IPS DF 6.9 (cell line): ENCODE data around the gene RPH3AL.
"Not testable (repeated sequence)": the region's sequence is repeated elsewhere in the genome, so short reads cannot be mapped to it uniquely, and the experiment has no call there.

Experiments
- DNase-seq: peaks from one replicate; pipeline ENCODE4 v3.0.0-alpha.2; 2013; ENCODE audit warnings: low read depth, low spot score
- H3K27ac ChIP-seq: one replicate; pipeline ENCODE4 v1.5.1; 2013; ENCODE audit warnings: low read length, control low read depth
- H3K27me3 ChIP-seq: 2 replicates; pipeline ENCODE4 v1.6.1; 2013; ENCODE audit warnings: mild to moderate bottlenecking, low read length; ENCODE audit not compliant: control insufficient read depth, insufficient read depth
- H3K36me3 ChIP-seq: 2 replicates; pipeline ENCODE4 v1.6.1; 2013; ENCODE audit warnings: low read length; ENCODE audit not compliant: control insufficient read depth, insufficient read depth
- H3K4me1 ChIP-seq: 2 replicates; pipeline ENCODE4 v1.6.1; 2013; ENCODE audit warnings: low read length; ENCODE audit not compliant: control insufficient read depth, insufficient read depth
- H3K4me3 ChIP-seq: 2 replicates; pipeline ENCODE4 v1.5.1; 2013; ENCODE audit warnings: mild to moderate bottlenecking, low read length
- H3K9me3 ChIP-seq: 2 replicates; pipeline ENCODE4 v1.6.1; 2013; ENCODE audit warnings: low read length, inconsistent platforms; ENCODE audit not compliant: control insufficient read depth, insufficient read depth
- WGBS: extraction: QIAGEN DNeasy Blood & Tissue Kit; methylation state at CpG from one replicate; pipeline ENCODE4 v1.1.7; 2013; ENCODE audit warnings: mixed read lengths, missing lambda C conversion rate; ENCODE audit not compliant: insufficient read length, insufficient coverage; 5-methylcytosine and 5-hydroxymethylcytosine counted together

RPH3AL gene

GRCh38 chr17:236641-237405 is 115.8 kb downstream of the RPH3AL start:
- Histone ChIP-seq H3K9me3 (no peaks in the 10 kb centered on the region), H3K36me3 (no peaks in the 10 kb centered on the region), H3K4me3 (no peak overlapping the region), H3K27me3 (no peaks in the 10 kb centered on the region), H3K27ac (no peak overlapping the region), H3K4me1 (peaks cover 2% of the 10 kb centered on the region; the same call in 1 of the 2 replicates)
- no peak for DNase-seq
- no CpG with 5 or more reads among the region's 34 CpGs for WGBS

- no CpG with 5 or more reads among the region's 26 CpGs for WGBS
- H3K4me1 ChIP-seq = peaks cover 2% of the 10 kb centered on the region; the same call in 1 of the 2 replicates
- no peaks in the 10 kb centered on the region for H3K9me3 ChIP-seq
Observed at GRCh38 chr17:235831-236640, 116.6 kb downstream of the RPH3AL start.

GRCh38 chr17:234994-235830 is 117.4 kb downstream of the RPH3AL start:
- not testable (repeated sequence) for H3K9me3 ChIP-seq, H3K27me3 ChIP-seq, H3K4me1 ChIP-seq, H3K4me3 ChIP-seq, H3K27ac ChIP-seq, H3K36me3 ChIP-seq, DNase-seq
- WGBS = no CpG with 5 or more reads among the region's 48 CpGs

More at GRCh38 chr17:235831-236640, 116.6 kb downstream of the RPH3AL start:
- Histone ChIP-seq H3K27me3 (no peaks in the 10 kb centered on the region), H3K4me3 (no peak overlapping the region), H3K36me3 (no peaks in the 10 kb centered on the region), H3K27ac (no peak overlapping the region)
- DNase-seq = no peak

DNA sequence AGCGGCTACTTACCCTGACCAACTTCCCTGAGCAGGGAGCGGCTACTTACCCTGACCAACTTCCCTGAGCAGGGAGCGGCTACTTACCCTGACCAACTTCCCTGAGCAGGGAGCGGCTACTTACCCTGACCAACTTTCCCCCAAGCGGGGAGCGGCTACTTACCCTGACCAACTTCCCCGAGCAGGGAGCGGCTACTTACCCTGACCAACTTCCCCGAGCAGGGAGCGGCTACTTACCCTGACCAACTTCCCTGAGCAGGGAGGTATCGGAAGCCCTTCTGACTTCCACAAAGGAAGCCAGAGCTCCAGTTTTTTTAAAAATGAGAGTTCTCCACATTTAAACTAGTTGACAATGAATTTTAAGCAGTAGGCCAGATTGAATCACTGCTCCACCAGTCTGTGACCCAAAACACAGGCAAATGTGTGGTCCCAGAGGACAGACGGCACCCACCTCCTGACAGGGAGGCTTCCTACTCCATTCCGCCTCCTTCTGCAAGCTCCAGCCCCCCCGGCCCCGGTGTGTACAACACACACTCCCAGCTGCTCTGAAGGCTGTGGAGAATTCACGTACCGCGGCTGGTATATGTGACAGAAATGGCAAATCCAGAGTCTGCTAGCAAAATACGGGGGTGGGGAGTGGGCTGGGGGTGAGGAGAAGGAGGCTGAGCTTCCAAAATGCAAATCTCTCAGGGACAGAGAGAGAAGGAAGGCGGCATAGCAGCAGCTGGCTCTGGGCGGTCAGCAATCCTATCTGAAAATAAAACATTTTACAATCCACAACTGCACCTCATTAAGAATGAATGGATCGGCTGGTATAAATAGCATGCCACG is 118.2 kb downstream of the RPH3AL start:
- not testable (repeated sequence) for H3K9me3 ChIP-seq, H3K4me3 ChIP-seq, H3K27ac ChIP-seq, DNase-seq, H3K36me3 ChIP-seq, H3K27me3 ChIP-seq, H3K4me1 ChIP-seq
- no CpG with 5 or more reads among the region's 23 CpGs for whole genome bisulfite sequencing

DNA sequence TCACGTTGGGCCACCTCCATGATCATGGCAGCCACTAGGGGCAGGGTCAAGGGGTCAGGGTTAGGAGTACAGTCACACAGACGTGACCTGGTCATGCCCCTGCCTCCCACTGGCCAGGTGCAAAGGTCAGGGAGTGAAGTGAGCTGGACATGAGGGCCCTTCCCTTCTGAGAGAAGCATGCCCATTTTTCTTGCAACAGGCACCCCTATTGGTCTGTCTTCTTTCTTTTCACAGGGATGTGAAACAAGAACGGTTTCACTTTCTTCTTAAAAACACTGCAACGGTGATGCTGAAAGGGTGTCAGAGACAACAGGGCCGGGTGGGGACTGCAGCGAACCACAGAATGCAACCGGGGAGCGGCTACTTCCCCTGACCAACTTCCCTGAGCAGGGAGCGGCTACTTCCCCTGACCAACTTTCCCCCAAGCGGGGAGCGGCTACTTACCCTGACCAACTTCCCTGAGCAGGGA is 119.1 kb downstream of the RPH3AL start:
- no CpG with 5 or more reads among the region's 11 CpGs for WGBS
- H3K27ac ChIP-seq = no peak overlapping the region
- no peak for DNase-seq
- no peak overlapping the region for H3K4me3 ChIP-seq
- H3K4me1 ChIP-seq = peaks cover 2% of the 10 kb centered on the region; the same call in 1 of the 2 replicates
- no peaks in the 10 kb centered on the region for H3K9me3 ChIP-seq
- no peaks in the 10 kb centered on the region for H3K27me3 ChIP-seq
- H3K36me3 ChIP-seq = no peaks in the 10 kb centered on the region

DNA sequence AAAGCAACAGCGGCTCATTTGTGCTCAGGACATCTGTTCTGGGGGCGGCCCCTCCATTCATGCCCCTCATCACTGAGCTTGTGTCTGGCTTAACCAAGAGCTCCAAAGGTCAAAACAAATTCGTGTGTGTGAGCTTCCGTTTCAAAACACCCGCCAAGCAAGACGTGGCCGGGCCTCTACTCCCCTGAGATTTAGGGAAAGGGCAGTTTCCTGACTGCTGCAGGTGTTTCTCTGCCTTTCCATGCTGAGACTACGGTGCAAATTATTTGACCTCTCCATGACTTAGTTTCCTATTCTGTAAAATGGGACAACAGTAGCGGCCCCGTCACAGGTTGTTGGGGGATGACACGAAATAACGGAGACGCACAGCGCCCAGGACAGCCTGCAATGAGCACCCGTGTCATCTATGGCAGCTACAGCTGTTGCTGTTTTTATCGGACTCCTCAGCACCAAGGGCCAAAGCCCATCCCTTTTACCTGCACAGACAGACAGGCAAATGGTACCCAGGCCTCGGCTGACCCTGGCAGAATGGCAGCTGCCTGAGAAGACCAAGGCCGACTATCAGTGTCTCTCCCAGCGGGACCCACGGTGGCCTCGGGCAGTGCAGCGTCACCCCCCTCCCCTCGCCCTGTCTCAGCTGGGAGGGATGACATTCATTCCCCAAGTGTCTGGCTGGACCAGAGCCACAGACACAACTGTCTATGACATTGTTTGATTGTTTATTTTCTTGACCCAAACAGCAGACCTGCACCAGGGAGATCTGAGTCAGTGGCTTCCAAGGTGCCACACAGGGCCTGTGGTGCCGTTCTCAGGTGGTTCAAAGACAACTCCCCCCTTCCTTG is 120.4 kb downstream of the RPH3AL start:
- Histone ChIP-seq H3K27me3 (no peaks in the 10 kb centered on the region), H3K36me3 (no peaks in the 10 kb centered on the region), H3K9me3 (no peaks in the 10 kb centered on the region), H3K4me3 (no peak overlapping the region), H3K4me1 (peaks cover 2% of the 10 kb centered on the region), H3K27ac (no peak overlapping the region)
- WGBS = no CpG with 5 or more reads among the region's 24 CpGs
- DNase-seq = no peak

GRCh38 chr17:231191-231965 is 121.2 kb downstream of the RPH3AL start:
- Histone ChIP-seq H3K9me3 (no peaks in the 10 kb centered on the region), H3K4me1 (peaks cover 2% of the 10 kb centered on the region), H3K4me3 (no peak overlapping the region), H3K27ac (no peak overlapping the region), H3K27me3 (no peaks in the 10 kb centered on the region), H3K36me3 (no peaks in the 10 kb centered on the region)
- WGBS = no CpG with 5 or more reads among the region's 16 CpGs
- no peak for DNase-seq

DNA sequence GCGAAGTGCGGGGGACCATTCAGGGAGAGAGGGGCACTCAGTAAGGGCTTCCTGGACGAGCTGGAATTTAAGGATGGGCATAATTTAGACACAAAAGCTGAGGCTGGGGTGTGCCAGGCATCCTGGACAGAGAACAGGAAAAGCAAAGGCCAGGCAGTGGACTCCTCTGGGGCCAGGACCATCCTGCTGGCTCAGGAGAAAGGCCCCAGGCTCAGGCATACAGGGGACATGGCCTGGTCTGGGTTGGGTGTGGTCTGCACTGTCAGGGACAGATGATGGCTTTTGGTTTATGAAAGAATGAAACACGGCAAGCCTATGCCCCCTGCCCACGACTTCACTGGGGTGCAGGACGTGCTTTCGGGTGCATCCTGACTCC is 122.2 kb downstream of the RPH3AL start:
- Histone ChIP-seq H3K27me3 (no peaks in the 10 kb centered on the region), H3K4me1 (peaks cover 2% of the 10 kb centered on the region), H3K36me3 (no peaks in the 10 kb centered on the region), H3K27ac (no peak overlapping the region), H3K9me3 (no peaks in the 10 kb centered on the region), H3K4me3 (no peak overlapping the region)
- WGBS = no CpG with 5 or more reads among the region's 7 CpGs
- DNase-seq = no peak
